ENCODE data around the gene NIPBL.
A peak's percentile ranks its signal among the peaks of the same experiment; 100 is the strongest.
"Not testable (repeated sequence)": the region's sequence is repeated elsewhere in the genome, so short reads cannot be mapped to it uniquely, and the experiment has no call there.

Gene NIPBL

DNA sequence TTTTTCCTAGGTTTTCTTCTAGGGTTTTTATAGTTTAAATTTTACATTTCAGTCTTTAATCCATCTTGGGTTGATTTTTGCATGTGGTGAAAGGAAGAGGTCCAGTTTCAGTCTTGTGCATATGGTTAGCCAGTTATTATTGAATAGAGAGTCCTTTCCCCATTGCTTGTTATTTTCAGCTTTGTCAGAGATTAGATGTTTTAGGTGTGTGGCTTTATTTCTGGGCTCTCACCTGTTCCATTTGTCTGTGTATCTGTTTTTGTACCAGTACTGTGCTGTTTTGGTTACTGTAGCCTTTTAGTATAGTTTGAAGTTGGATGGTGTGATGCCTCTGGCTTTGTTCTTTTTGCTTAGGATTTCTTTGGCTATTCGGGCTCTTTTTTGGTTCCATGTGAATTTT, 25.8 kb downstream of the NIPBL start:
- no peak for ATAC-seq

DNA sequence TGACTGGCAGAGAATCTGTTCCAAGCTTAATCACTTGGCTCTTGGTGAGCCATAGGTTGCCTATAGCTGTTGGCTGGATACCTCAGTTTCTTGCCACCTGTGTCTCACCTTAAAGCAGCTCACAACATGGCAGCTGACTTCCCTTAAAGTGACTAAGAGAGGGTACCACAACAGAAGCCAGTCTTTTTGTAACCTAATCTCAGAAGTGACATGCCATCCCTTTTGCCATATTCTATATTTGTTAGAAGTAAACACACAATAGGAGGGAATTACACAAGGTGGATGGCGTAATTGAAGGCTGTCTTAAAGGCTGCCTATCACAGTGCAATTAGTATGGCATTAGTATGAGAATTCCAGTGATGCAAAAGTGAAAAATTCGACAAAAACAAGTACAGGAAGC, 28.1 kb downstream of the NIPBL start:
- peak in 1 of 2 donors; percentile 25 for ATAC-seq

DNA sequence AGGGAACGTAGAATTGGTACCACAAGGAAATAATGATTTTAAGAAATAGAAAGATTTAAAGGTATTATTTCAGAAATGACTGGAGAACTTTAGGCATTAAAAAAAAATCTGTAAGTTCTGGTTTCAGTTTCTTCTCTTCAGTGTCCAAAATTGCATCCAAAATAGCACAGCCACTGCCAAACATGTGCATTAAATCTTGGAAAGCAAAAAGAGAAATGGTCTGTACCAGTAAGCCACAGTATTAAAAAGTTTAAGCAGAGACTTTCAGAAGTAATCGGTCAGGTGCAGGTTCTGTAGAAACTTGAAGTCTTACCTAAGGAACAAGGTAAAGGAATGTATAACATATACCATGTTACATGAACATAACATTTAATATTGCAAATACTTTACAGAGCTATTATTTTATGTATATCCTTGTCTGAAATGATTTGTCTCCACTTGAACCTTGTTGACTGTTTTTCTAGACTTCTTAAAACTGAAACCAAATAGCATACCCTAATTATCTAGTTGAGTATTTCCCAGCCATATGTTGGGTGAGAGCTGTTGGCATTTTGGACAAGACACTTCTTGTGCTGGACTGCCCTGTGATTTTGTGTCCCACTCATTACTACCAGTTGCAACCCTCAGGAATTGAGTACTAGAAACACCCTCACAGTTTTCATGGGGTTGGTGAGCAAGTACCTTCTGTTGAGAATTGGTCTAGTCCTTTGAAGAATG, 32.1 kb downstream of the NIPBL start:
- no peak for ATAC-seq

DNA sequence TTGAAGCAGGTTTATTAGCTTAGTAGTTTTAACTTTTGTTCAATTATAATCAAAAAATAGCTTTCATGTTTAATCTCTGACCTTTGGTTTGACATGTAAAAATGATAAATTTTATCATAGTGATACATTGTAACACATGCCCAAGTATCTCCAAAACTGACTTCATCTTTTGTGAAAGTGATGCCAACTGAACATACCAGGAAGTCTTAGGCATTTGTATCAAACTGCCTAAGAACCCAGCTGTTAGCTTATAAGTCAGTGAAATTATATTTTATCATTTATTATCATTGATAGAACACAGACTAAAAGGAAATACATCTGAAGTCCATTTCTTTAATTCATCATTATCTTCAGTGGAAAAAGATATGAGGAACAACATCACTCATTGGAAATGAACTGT, 39.1 kb downstream of the NIPBL start:
- no peak for ATAC-seq

DNA sequence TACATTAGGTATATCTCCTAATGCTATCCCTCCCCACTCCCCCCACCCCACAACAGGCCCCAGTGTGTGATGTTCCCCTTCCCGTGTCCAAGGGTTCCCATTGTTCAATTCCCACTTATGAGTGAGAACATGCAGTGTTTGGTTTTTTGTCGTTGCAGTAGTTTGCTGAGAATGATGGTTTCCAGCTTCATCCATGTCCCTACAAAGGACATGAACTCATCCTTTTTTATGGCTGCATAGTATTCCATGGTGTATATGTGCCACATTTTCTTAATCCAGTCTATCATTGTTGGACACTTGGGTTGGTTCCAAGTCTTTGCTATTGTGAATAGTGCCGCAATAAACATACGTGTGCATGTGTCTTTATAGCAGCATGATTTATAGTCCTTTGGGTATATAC, 40.0 kb downstream of the NIPBL start:
- not testable (repeated sequence) for ATAC-seq

DNA sequence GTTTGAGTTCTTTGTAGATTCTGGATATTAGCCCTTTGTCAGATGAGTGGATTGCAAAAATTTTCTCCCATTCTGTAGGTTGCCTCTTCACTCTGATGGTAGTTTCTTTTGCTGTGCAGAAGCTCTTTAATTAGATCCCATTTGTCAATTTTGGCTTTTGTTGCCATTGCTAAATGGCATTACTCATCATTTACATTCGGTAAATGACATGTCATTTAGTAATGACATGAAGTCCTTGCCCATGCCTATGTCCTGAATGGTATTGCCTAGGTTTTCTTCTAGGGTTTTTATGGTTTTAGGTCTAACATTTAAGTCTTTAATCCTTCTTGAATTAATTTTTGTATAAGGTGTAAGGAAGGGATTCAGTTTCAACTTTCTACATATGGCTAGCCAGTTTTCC, 40.8 kb downstream of the NIPBL start:
- ATAC-seq: not testable (repeated sequence)

DNA sequence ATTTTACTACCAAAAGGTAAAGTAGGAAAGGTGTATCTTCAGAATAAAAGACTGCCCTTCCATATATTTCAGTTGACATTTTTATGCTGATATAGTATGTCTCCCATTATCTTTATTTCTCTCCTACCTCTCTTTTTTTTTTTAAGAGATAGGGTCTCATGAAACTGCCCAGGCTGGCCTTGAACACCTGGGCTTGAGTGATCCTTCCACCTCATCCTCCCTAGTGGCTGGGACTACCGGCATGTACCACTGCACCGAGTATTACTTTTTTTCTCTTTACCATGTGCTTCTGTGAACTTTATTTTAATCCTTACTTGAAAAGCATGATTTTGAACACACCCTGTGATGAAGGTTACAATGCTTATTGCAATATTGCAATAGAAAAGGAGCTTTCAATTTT, 42.7 kb downstream of the NIPBL start:
- ATAC-seq: no peak

DNA sequence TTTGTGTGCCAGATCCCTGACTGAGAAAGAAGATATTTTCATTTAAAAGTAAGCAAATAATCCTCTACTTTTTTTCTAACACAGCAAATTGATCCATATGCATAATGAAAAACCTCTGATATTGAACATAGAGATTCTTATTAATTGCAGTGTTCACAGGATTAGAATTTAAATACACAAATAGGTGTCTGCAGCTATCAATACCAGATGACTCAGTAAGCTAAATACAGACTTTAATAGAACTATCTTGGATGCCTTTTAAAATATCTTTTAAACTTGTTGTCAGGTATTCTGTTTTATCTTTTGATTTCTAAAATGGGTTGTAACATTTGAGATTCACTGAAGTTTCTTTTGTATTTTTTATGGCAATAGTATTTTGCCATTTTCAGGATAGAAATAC, 43.1 kb downstream of the NIPBL start:
- no peak for ATAC-seq

DNA sequence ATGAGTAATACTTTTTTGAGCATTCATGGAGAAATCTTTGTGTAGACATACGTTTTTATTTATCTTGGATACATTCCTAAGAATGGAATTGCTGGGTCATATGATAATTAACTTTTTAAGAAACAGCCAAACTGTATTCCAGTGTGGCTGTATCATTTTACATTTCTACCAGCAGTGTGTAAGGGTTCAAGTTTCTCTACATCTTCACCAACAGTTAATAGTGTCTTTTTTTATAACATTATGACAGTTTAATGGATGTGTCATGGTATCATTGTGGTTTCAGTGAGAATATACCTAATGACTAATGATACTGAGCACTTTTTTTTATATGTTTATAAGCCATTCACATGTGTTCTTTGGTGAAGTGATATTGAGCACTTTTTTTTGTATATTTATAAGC, 52.4 kb downstream of the NIPBL start:
- ATAC-seq: peak; percentile 94 to 96

DNA sequence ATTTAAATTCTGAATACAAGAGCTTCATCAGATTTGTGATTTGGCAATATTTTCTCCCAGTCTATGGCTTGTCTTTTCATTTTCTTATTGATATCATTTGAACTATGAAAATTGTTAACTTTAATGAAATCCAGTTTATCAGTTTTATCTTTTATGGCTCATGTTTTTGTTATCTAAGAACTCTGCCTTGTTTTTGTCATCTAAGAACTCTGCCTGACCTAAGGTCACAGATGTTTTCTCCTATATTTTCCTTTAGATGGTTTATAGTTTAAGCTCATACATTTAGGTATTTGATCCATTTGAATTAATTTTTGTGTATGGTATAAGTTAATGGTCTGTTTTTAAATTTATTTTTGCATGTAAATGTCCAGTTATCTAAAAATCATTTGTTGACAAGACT, 52.9 kb downstream of the NIPBL start:
- no peak for ATAC-seq

DNA sequence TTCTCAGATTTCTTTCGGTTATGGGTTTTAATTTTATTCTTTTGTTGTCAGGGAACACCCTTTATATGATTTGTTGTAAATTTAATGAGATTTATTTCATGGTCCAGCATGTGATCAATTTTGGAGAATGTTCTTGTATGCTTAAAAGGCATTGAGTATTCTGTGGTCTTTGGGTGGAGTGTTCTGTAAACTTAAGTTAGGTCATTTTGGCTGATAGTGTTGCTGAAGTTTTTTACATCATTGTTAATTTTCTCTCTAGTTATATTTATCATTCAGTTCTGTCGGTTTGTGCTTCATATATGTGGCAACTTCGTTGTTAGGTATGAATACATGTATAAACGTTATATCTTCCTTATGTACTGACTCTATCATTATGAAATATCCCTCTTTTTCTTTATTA, 55.5 kb downstream of the NIPBL start:
- no peak for ATAC-seq

DNA sequence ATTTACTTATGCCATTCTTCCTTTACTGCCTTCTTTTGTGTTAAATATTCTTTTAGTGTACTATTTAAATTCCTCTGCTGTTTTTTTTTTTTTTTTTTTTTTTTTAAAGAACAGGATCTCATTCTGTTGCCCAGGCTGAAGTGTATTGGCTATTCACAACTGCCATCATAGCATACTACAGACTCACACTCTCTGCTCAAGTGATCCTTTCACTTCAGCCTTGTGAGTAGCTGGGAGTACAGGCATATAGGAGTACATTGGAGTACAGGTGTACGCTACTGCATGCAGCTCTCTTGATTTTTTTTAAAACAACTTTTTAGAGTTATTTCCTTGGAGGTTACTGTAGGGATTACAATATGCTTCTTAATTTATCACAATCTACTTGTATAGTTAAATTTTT, 56.1 kb downstream of the NIPBL start:
- no peak for ATAC-seq

DNA sequence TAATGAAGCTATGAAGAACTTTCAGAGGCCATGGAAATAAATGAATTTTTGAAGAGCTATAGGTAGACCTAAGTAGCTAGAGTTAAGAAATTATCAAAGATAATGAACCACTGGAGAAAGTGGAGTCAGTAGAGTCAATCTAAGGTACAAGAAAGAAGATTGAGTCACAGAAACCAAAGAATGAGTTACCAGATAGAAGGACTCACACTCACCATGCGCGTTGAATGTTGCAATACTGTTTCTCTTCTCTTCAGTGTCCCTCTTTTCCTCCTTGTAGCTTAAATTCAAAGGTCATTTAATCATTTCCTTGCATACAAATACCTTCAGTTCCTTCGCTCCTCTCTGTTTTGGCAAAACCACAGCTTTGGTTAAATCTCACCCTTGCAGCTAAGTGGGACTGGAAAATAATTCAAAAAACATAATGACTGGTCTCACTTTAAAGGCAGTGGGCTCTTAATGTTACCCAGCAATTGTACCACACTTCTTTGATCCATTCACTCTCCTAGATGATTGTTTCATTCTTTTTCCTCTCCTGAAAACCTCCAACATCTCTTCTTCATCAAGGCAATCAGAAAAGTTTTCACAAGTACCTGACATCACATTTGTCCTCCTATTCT, 58.3 kb downstream of the NIPBL start:
- ATAC-seq: peak; percentile 77 to 83

DNA sequence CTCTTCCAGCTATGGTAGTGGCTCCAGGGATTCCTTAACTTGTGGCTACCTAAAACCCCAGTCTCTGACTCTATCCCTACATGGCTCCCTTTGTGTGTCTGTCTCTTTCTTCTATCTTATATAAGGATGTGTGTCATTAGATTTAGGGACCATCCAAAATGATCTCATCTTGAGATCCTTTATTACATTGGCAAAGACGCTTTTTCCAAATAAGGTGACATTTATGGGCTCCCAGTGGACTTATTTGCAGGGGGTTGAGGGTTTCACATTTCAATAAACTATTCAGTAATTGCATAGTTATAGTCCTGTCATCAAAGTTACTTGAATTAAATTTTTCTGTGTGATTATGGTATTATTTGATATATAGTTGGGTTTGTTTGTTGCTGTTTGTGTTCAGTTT, 59.2 kb downstream of the NIPBL start:
- ATAC-seq: no peak

DNA sequence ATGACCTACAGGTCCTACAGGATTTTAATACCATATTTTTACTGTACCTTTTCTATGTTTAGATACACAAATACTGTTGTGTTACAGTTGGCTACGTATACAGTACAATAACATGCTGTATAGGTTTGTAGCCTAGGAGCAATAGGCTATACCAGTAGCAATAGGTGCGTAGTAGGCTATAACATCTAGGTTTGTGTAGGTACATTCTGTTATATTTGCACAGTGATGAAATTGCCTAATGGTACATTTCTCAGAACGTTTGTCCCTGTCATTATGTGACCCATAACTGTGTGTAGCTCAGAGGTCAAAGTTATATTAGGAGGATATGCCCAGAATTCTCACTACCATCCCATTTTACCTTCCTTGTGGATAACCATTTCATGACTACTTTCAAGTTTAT, 59.7 kb downstream of the NIPBL start:
- ATAC-seq: no peak

DNA sequence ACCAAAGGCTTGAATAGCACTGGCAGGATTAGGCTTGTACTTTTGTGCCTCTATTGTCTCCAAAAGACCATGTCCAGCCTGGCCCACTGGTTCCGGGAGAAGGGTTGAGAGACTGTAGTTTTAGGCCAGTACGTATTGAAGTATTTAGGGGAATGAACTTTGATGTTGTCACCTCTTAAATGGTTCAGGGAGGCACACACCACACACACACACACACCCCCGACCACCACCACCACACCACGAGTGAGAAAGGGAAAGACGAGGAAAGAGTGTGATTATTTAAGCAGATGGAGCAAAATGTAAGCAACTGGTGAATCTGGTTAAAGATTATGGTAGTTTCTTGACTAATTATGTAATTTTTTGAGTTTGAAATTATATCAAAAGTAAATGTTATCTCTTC, 61.6 kb downstream of the NIPBL start:
- no peak for ATAC-seq

DNA sequence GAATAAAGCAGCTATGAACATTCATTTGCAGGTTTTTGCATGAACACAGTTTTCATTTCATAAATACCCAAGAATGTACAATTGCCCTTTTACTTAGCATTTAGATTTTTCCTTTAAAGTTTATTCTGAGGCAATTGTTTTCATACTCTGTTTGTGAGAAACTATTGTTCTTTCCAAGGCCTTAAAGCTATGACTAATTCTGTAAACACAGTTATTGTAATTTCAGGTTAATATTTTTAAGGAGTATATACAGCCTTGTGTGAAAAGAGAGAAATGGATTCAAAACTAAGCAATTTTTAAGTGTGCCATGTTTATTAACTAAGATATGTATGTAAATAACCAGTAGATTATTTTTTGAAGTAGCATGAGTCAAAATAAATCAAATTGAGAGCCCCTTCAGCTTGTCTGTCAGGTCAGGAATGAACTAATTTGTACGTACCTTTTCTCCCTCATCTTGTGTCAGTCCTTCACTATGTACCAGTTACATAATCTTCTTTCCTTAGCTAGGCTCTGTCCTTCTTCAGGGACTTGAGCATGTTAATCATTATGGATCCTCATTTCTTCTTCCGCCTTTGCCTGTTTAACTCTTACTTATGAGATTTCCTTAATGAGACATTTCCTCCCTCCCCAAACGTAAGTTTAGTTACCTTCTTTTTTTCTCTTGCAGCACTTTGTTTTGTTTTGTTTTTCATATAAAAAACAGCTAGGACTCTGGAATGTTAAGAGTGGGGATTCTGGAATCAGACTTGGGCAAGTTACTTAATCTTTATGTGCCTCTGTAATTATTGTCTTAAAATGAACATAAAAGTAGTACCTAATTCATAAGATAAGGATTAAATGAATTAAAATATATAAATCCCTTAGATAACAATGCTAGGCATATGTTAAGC, 63.6 kb downstream of the NIPBL start:
- no peak for ATAC-seq

DNA sequence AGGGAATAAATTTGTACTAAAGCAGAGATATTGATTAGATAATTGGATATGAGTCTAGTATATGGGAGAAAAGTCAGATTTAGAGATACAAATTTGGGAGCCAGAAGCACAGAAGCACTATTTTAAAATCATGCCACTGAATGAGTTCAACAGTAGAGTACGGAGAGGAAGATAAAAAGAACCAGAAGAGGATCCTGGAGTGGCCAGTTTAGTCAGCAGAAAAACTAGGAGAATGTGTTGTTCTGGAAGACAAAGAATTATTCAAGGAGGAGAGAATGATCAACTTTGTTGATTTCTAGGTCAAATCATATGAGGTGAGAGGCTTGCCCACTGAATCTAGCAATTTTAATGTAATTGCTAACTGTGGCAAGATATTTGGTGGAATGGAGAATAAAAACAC, 67.0 kb downstream of the NIPBL start:
- no peak for ATAC-seq

DNA sequence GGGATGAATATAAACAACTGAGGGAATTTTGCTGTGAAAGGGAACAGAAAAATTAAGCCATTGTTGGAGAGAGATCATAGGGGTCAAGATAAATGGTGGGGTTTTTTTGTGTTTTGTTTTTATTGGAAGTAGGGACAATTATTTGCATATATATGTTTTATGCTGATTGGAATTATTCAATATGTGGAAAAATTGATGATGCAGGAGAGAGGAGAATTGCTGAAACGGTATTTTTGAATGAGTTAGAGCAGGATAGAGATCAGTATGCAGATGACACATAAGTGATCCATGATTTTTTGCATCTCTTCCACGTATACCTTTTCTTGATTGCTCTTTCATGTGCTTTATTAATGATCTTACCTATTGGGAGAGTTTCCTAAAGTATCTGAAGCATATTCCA, 67.5 kb downstream of the NIPBL start:
- no peak for ATAC-seq

DNA sequence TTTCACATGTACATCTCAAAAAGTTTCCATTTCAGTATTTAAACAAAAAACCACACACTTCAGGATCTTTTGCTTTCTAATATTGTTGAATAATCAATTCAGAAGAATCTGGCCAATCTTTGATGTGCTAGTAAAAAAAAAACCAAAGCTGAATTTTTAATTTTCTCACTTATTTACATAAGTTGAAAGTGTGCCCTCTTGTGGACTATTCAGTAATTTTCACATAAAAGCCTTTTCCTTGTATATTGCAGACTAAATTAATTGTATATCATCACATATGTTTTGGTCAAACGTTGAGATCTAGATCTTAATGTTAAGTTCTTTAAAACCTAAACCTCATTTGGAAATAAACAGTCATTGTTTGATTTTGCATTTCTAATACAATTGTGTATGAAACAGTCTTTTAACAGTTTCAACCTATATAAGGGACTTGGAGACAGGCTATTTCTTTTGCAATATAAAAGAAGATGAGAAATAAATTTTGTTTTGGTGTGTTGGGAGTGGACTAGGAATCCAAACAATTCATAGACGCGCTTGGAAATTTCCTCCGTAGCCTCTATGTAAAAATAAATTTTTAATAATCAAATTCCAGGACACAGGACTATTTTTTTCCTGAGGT, 68.1 kb downstream of the NIPBL start:
- ATAC-seq: no peak

DNA sequence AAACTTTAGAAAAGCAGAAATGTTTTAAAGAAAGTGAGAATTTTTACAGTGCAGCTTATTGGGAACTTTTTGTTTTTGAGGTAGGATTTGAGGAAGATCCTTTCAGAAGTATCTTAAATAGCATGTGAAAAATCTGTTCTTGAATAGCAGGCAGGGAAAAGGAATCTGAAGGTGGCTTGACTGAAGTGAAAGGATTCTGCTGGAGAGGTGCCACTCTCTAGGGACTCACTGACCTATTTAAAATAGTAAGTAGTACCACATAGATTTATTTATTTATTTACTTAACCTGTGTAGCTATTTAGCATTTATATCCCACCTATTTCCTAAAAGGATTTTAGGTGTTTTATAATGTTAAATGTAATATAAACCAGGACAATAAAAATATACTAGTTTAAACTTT, 69.1 kb downstream of the NIPBL start:
- no peak for ATAC-seq

DNA sequence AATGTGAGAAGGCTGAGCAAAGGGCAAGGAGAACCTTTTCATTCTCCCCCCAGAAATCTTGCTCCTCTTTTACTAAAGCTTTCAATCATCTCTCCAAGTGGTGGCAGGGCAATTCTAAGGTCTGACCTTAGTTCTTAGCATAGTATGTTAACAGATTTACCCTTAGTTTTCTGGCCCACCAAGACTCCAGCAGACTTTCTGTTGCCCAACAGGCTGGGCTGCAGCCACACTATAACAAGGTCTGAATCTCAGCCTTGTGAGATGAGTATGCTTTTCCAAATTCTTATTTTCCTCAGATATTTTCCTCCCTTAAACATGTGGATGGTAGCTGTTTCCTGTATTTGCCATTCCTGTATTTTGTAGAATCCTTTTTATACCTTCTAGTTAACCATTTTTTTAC, 69.5 kb downstream of the NIPBL start:
- ATAC-seq: no peak

DNA sequence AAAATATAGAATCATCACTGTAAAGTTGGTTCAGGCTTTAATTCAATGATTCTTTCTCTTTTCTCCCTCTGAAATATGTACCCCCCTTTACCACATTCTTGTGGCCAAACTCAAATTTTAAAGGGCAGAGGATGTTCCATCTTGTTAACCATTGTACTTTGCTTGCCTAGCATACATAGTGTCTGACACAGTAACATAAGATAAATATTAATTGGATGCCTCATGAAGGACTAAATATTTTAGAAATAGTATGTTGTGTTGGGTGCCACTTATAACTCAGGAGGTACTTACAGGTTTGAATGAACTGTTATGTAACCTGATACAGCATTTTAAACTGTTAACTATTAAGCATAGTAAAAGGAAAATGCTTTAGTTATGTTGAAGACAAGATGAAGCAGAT, 71.5 kb downstream of the NIPBL start:
- no peak for ATAC-seq

DNA sequence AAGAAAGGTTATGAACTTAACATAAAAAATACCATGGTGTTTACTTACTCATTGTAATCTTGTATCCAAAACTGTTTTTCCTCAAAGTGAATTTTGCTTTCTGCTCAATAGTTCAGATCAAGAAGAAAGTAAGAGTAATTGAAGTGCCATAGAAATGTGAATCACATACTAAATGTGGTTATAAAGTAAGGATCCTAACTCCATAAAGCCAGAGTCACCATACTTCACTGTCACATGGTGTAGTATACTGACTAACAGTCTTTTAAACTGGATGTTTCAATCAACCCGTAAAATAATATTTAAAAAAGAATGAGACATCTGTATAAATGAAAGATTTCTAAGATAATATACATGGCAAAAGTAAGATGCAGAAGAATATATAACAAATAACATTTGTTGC, 72.1 kb downstream of the NIPBL start:
- ATAC-seq: no peak

Data from activated CD4-positive, CD25-positive, alpha-beta regulatory T cell treated with anti-CD3 and anti-CD28 coated beads, Interleukin-2, amount 50 U/mL, for 24 hours (primary cell).